Hematopoietic multipotent progenitor cell (in vitro differentiated cells): ENCODE results near the gene MRO. TPM values are rescaled to one million over a fixed set of nuclear protein-coding genes. Genes with fewer than 3 reads are reported as not detected.

Source experiments
- DNase-seq, 3 donors: peaks; one replicate each; pipeline ENCODE4 v3.0.0-alpha.2; 2011 to 2015; ENCODE audit warnings: low read depth in 2 of 3, low spot score in 2 of 3
- total RNA-seq: library from RNA; depleted of rRNA; stranded (reverse); fragments of >200 nt; gene quantifications from one replicate; pipeline ENCODE4 v1.2.3, GENCODE V29; 2012

The MRO gene
- total RNA-seq, 1 donor, result not detected

DNA sequence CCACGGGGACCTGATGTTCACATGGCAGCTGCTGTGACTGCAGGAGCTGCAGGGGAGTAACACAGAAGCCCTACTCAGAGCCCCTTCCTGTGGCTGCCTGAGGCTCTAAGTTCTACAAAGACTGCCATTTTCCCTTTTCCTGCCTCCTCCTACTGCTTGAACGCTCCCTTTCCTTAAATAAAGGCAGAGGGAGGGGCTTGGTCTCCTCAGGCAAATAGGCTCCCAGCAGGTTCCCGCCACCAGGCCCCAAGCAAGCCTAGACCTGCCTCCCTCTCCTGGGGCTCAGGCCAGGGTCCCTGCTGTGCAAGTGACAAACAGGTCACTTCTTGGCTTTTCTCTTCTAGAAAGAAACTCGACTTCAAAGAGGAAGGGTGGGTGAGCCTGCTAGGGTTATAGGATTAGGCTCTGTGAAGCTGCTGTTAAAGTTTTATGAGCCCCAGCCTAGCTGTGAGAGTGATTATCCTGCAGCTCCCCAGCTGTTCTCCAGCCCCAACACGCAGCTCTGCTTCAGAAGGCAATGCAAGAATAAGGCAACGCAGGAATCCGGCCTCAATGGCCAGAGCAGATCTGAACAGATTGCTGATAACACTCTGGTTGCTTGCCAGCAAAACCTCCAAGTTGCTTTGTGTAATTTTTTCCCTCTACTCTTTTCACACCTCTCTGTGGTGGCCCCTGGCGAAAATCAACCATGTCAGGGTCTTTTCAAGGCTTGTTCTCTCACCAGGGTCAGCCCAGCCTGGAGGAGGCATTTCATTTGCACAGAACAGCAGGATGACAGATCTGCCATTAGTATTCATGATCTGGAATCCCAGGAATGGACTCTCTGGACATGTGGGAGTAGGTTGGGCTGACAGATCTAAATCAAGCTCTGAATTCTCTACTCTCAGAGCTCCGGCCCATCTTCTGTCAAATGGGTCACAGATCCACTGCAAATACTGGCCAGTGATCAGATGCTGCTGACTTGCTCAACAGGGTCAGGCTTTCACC, 71.3 kb downstream of the MRO start:
- DNase-seq, result no peak

GRCh38 chr18:50747849-50748242, 72.0 kb downstream of the MRO start:
- no peak for DNase-seq

DNA sequence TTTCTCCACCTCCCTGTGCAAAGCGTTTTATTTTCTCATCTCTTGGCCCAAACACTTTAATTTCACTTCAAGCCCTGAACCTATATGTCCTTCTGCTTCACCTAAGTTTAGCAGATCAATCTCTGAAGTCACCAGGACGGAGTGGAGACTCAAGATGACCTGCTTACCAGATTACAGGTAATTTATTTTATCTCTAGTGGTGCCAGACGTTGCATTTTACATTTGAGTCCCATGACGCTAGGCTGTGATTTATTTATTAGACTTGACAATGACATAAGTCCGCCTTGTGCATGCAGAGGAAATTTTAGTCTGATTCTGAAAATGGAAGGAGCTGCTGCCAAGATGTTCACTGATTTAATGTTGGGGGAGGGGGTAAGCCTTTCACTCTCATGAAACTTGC, 73.9 kb downstream of the MRO start:
- DNase-seq, result no peak

Other genes starting within 250 kb of the MRO start
- gene ME2, start 59.1 kb upstream of the MRO start, total RNA-seq, result 28.8 TPM
- gene ELAC1, start 148.0 kb upstream of the MRO start, total RNA-seq, result 5.9 TPM
- 163 TPM for gene SMAD4, start 210.2 kb upstream of the MRO start, total RNA-seq